Trophoblast cell (in vitro differentiated cells and primary cell): ENCODE measurements around the gene NOL3.
A peak's percentile ranks its signal among the peaks of the same experiment; 100 is the strongest.

Experiments used
- DNase-seq, 2 donors: peaks; one replicate each; pipeline ENCODE4 v3.0.0-alpha.2; 2016
- H2AFZ ChIP-seq: 2 replicates; pipeline ENCODE4 v1.6.1; 2013; ENCODE audit warnings: low read length, moderate library complexity, mild to moderate bottlenecking; ENCODE audit not compliant: insufficient read depth, poor library complexity
- H2AK5ac ChIP-seq: 2 replicates; pipeline ENCODE4 v1.6.1; 2013; ENCODE audit warnings: mild to moderate bottlenecking, low read length
- H2BK120ac ChIP-seq: 2 replicates; pipeline ENCODE4 v1.6.1; 2013; ENCODE audit warnings: low read length, mild to moderate bottlenecking, moderate library complexity; ENCODE audit not compliant: insufficient read depth, poor library complexity
- H2BK12ac ChIP-seq: 2 replicates; pipeline ENCODE4 v1.6.1; 2013; ENCODE audit warnings: mild to moderate bottlenecking, low read length, moderate library complexity
- H2BK5ac ChIP-seq: 2 replicates; pipeline ENCODE4 v1.6.1; 2013; ENCODE audit warnings: low read length, low read depth, moderate library complexity, mild to moderate bottlenecking; ENCODE audit not compliant: poor library complexity
- H3K14ac ChIP-seq: 2 replicates; pipeline ENCODE4 v1.6.1; 2013; ENCODE audit warnings: mild to moderate bottlenecking, low read length
- H3K18ac ChIP-seq: 2 replicates; pipeline ENCODE4 v1.6.1; 2013; ENCODE audit warnings: mild to moderate bottlenecking, low read length
- H3K23ac ChIP-seq: 2 replicates; pipeline ENCODE4 v1.6.1; 2013; ENCODE audit warnings: low read length
- H3K27ac ChIP-seq: 2 replicates; pipeline ENCODE4 v1.5.1; 2013; ENCODE audit warnings: low read depth, mild to moderate bottlenecking, inconsistent platforms, low read length, moderate library complexity
- H3K27me3 ChIP-seq: 2 replicates; pipeline ENCODE4 v1.6.1; 2013; ENCODE audit warnings: inconsistent platforms, mild to moderate bottlenecking, low read length, moderate library complexity; ENCODE audit not compliant: insufficient read depth
- H3K36me3 ChIP-seq, 2 experiments: 1 replicate in 1 of 2; 2 replicates in 1 of 2; pipeline ENCODE4 v1.6.1; 2013; ENCODE audit warnings: low read length in 2 of 2, mild to moderate bottlenecking in 2 of 2, moderate library complexity in 1 of 2; ENCODE audit not compliant: insufficient read depth in 2 of 2, control insufficient read depth in 1 of 2
- H3K4ac ChIP-seq: 2 replicates; pipeline ENCODE4 v1.6.1; 2013; ENCODE audit warnings: low read depth, mild to moderate bottlenecking, low read length, moderate library complexity
- H3K4me1 ChIP-seq, 2 experiments: 1 replicate in 1 of 2; 2 replicates in 1 of 2; pipeline ENCODE4 v1.6.1; 2013; ENCODE audit warnings: low read length in 2 of 2, mild to moderate bottlenecking in 2 of 2, moderate library complexity in 1 of 2; ENCODE audit not compliant: insufficient read depth in 2 of 2, control insufficient read depth in 1 of 2
- H3K4me2 ChIP-seq: 2 replicates; pipeline ENCODE4 v1.6.1; 2013; ENCODE audit warnings: inconsistent platforms, mild to moderate bottlenecking, low read length, moderate library complexity
- H3K4me3 ChIP-seq: 2 replicates; pipeline ENCODE4 v1.5.1; 2013; ENCODE audit warnings: mild to moderate bottlenecking, low read depth, low read length, inconsistent platforms
- H3K79me1 ChIP-seq: one replicate; pipeline ENCODE4 v1.6.1; 2013; ENCODE audit warnings: low read length
- H3K79me2 ChIP-seq: 2 replicates; pipeline ENCODE4 v1.6.1; 2013; ENCODE audit warnings: low read length, mild to moderate bottlenecking; ENCODE audit not compliant: control insufficient read depth, insufficient read depth, poor library complexity
- H3K9ac ChIP-seq: 2 replicates; pipeline ENCODE4 v1.6.1; 2013; ENCODE audit warnings: mild to moderate bottlenecking, low read length
- H3K9me3 ChIP-seq: 2 replicates; pipeline ENCODE4 v1.6.1; 2013; ENCODE audit warnings: low read depth, mild to moderate bottlenecking, control low read depth, inconsistent platforms, low read length; ENCODE audit not compliant: insufficient read depth
- H4K12ac ChIP-seq: 2 replicates; pipeline ENCODE4 v1.6.1; 2013; ENCODE audit warnings: low read depth, mild to moderate bottlenecking, low read length, moderate library complexity
- H4K8ac ChIP-seq: 2 replicates; pipeline ENCODE4 v1.6.1; 2013; ENCODE audit warnings: low read depth, mild to moderate bottlenecking, low read length, moderate library complexity
- H4K91ac ChIP-seq: one replicate; pipeline ENCODE4 v1.6.1; 2013; ENCODE audit warnings: low read depth, mild to moderate bottlenecking, low read length, moderate library complexity
- WGBS: extraction: QIAGEN DNeasy Blood & Tissue Kit; methylation state at CpG from one replicate; pipeline ENCODE4 v1.1.7; 2013; ENCODE audit warnings: missing lambda C conversion rate; ENCODE audit not compliant: insufficient read length, insufficient coverage; ENCODE audit errors: extremely low coverage; 5-methylcytosine and 5-hydroxymethylcytosine counted together

The NOL3 gene

DNA sequence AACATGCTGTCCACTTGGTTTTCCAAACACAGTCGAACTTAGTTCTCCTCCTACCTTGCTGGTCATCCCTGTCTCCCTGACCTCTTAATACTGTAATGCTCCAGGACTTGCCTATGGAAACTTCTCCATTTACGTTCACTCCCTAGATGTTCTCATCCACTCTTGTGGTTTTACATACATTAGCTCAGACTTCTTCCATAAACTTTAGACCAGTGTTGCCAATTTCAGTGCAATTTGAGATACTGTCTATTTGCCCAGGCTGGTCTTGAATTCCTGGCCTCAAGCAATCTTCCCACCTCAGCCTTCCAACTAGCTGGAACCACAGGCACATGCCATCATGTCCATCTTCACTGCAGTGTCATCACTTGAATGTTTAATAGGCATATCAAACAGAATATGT is 11.9 kb downstream of the NOL3 start:
- no peak overlapping the region for H3K23ac ChIP-seq

DNA sequence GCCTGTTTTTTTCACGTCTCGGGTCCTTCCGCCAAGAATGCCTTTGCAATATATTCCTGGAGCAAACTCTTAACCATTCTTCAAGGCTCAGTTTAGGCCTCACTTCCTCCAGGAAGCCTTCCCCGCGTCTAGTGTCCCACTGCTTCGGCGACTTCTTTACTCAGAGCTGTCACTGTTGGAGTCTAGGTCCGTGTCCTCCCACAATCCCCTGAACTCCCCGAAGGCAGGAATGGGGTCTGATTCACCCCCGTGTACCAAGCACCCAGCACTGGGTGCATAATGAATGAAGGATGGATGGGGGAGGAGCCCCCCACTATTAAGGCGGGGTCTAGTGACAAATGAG is 12.9 kb downstream of the NOL3 start:
- Histone ChIP-seq H3K4me3 (peak overlapping the region; percentile 74), H4K12ac (peak overlapping the region; percentile 9), H2BK12ac (no peak overlapping the region), H3K4ac (peak overlapping the region; percentile 23), H3K9me3 (peaks cover 9% of the 10 kb centered on the region), H3K79me2 (peaks cover 4% of the 10 kb centered on the region), H3K9ac (peak overlapping the region; percentile 79), H2AK5ac (no peak overlapping the region), H3K27ac (no peak overlapping the region), H2AFZ (peak overlapping the region; percentile 61), H3K27me3 (peaks cover 3% of the 10 kb centered on the region), H3K4me2 (peak overlapping the region; percentile 85), H3K79me1 (peaks cover 10% of the 10 kb centered on the region), H3K4me1 (peaks cover 29 to 41% of the 10 kb centered on the region in 2 experiments), H4K91ac (no peak overlapping the region), H3K23ac (no peak overlapping the region), H3K36me3 (no peaks in the 10 kb centered on the region), H2BK120ac (no peak overlapping the region), H3K18ac (peak overlapping the region; percentile 4), H3K14ac (no peak overlapping the region), H4K8ac (peak overlapping the region; percentile 62), H2BK5ac (no peak overlapping the region)
- no peak for DNase-seq
- no CpG with 5 or more reads among the region's 11 CpGs for WGBS

More for the DNA sequence above, 11.9 kb downstream of the NOL3 start:
- Histone ChIP-seq H4K91ac (no peak overlapping the region), H3K79me2 (peaks cover 4% of the 10 kb centered on the region), H2AK5ac (no peak overlapping the region), H3K4ac (no peak overlapping the region), H3K18ac (no peak overlapping the region), H3K9ac (no peak overlapping the region), H3K4me2 (no peak overlapping the region), H4K12ac (no peak overlapping the region), H2BK12ac (no peak overlapping the region), H3K36me3 (no peaks in the 10 kb centered on the region), H3K4me3 (no peak overlapping the region), H3K14ac (no peak overlapping the region), H3K27ac (no peak overlapping the region), H4K8ac (no peak overlapping the region), H3K4me1 (peaks cover 28 to 41% of the 10 kb centered on the region in 2 experiments), H3K79me1 (peaks cover 8% of the 10 kb centered on the region), H2BK120ac (no peak overlapping the region), H3K9me3 (peaks cover 9% of the 10 kb centered on the region), H2AFZ (no peak overlapping the region), H3K27me3 (peaks cover 3% of the 10 kb centered on the region), H2BK5ac (no peak overlapping the region)
- no peak for DNase-seq
- WGBS = no CpG with 5 or more reads among the region's 2 CpGs

DNA sequence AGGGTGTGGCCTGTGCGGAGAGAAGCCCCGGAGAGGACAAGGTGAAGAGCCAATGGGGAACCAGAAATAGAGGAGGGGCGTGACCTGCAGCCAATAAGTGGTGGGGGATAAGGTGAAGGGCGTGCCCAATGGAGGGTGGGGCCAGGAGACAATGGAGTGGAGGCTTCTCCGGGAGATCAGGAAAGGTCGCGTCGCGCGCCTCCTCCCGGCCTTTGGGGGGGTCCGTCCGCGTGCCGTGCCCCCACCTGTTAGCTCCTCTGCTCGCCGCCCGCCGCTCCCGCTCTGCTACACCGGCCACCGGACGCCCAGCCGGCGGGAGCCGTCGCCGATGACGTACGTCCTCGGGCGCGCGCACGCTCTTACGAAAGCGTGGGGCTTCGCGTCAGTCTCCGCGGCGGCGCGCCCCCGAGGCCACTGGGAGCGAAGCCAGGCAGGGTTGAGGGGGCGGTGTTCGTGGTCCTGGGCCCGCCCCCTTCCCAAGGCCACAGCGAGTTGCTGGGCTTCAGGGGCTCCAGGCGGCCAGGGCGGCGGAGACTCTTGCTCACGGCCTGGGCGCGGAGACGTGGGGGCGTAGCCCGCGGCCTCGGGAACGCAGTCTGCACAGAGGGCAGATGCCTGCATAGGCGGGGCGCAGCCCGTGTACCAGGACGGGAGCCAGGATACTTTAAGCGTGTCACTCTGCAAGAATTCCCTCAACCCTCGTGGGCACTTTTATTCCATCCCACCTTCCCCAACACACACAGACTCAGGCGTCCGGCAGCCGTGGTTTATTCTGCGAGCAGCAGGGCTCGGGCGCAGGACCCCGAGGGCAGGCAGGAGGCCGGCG is 13.5 kb downstream of the NOL3 start, which contains the start of gene MATCAP1:
Gene MATCAP1, minus strand, starts transcription at position 337 of the 826 bp plus-strand sequence. CDS start 3,353 bp downstream, outside the sequence.
- peaks cover 9% of the 10 kb centered on the region for H3K9me3 ChIP-seq
- no peaks in the 10 kb centered on the region for H3K36me3 ChIP-seq
- no peak within 1 kb of the TSS for H2AK5ac ChIP-seq
- no peak within 1 kb of the TSS for H3K23ac ChIP-seq
- H3K79me1 ChIP-seq = peaks cover 10% of the 10 kb centered on the region
- WGBS = no CpG with 5 or more reads among the region's 77 CpGs
- H2AFZ ChIP-seq = peak within 1 kb of the TSS; percentile 94
- H2BK120ac ChIP-seq = peak within 1 kb of the TSS; percentile 87
- H4K12ac ChIP-seq = peak within 1 kb of the TSS; percentile 93
- H3K27me3 ChIP-seq = peaks cover 3% of the 10 kb centered on the region
- H3K9ac ChIP-seq = peak within 1 kb of the TSS; percentile 81
- H3K18ac ChIP-seq = peak within 1 kb of the TSS; percentile 94
- H4K8ac ChIP-seq = peak within 1 kb of the TSS; percentile 94
- peak within 1 kb of the TSS; percentile 85 for H3K4me2 ChIP-seq
- H2BK5ac ChIP-seq = peak within 1 kb of the TSS; percentile 97
- peak; percentile 98 to 99 for DNase-seq
- peak within 1 kb of the TSS; percentile 93 for H3K14ac ChIP-seq
- peak within 1 kb of the TSS; percentile 95 for H3K4me3 ChIP-seq
- H4K91ac ChIP-seq = peak within 1 kb of the TSS; percentile 97
- H3K27ac ChIP-seq = peak within 1 kb of the TSS; percentile 78
- peaks cover 26 to 38% of the 10 kb centered on the region in 2 experiments for H3K4me1 ChIP-seq
- peak within 1 kb of the TSS; percentile 53 for H3K4ac ChIP-seq
- no peak within 1 kb of the TSS for H2BK12ac ChIP-seq
- peaks cover 4% of the 10 kb centered on the region for H3K79me2 ChIP-seq

DNA sequence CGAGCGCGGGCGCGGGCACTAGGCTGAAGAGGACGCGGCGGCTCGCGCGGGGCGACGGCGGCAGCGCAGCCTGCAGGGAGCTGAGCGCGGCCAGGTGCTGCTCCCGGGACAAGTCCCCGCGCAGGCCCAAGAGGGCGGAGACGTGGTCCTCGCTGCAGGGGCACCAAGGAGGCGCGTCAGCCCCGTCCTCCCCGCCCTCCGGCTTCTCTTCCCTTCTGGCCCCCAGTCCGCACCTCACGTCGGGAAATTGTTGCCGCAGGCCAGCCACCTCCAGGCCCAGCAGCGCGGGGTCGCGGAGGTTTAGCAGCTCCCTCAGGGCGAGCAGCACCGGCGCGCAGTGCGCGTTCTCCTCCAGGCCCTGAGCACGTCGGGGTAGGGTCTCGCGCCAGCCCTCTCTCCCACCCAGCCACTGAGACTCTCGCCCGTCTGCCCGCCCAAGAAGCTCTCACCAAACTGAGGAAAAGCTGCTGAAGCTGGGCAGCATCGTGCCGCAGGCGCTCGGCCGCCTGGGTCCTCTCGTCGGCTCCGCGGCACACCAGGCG is 14.2 kb downstream of the NOL3 start:
- Histone ChIP-seq H3K79me1 (peaks cover 10% of the 10 kb centered on the region), H3K27me3 (peaks cover 3% of the 10 kb centered on the region), H3K79me2 (peaks cover 4% of the 10 kb centered on the region), H3K14ac (no peak overlapping the region), H2BK5ac (no peak overlapping the region), H3K4me2 (peak overlapping the region; percentile 85), H2BK120ac (no peak overlapping the region), H3K4me3 (peak overlapping the region; percentile 95), H3K36me3 (no peaks in the 10 kb centered on the region), H3K9me3 (peaks cover 9% of the 10 kb centered on the region), H3K27ac (no peak overlapping the region), H4K12ac (no peak overlapping the region), H3K23ac (no peak overlapping the region), H3K4me1 (peaks cover 26 to 38% of the 10 kb centered on the region in 2 experiments), H3K18ac (peak overlapping the region; percentile 13), H4K91ac (no peak overlapping the region), H2BK12ac (no peak overlapping the region), H2AFZ (no peak overlapping the region), H2AK5ac (no peak overlapping the region), H3K9ac (no peak overlapping the region), H3K4ac (no peak overlapping the region), H4K8ac (no peak overlapping the region)
- DNase-seq = no peak
- no CpG with 5 or more reads among the region's 59 CpGs for WGBS
